Stimulated activated naive CD4-positive, alpha-beta T cell treated with Interleukin-2 at 50 U/mL for 16 hours (primary cell): Measurements from ENCODE around the gene LCE5A.
"Not testable (repeated sequence)": the region's sequence is repeated elsewhere in the genome, so short reads cannot be mapped to it uniquely, and the experiment has no call there.

Experiments used
- DNase-seq: peaks from one replicate; lab custom pipeline; 2025; lab: John Stamatoyannopoulos, UW

LCE5A gene

GRCh38 chr1:152510503-152510902 is at the start of gene LCE5A:
TSS of gene LCE5A (plus strand) at chr1:152510803. CDS start at chr1:152511535, 732 bp downstream.
- DNase-seq, result no peak

GRCh38 chr1:152461544-152461943 is 49.1 kb upstream of the LCE5A start:
- DNase-seq, result peak; percentile 34

GRCh38 chr1:152462636-152463035 is 48.0 kb upstream of the LCE5A start:
- DNase-seq, result no peak

- DNase-seq, result no peak
Observed at GRCh38 chr1:152466217-152466616, 44.4 kb upstream of the LCE5A start.

GRCh38 chr1:152473887-152474537 is 36.6 kb upstream of the LCE5A start:
- no peak for DNase-seq

- DNase-seq, result peak; percentile 59
Observed at GRCh38 chr1:152479792-152480595, 30.6 kb upstream of the LCE5A start.

- no peak for DNase-seq
Observed at GRCh38 chr1:152481869-152482664, 28.5 kb upstream of the LCE5A start.

GRCh38 chr1:152486400-152487006 is 24.1 kb upstream of the LCE5A start:
- DNase-seq, result no peak

GRCh38 chr1:152487871-152488270 is 22.7 kb upstream of the LCE5A start:
- DNase-seq, result no peak

GRCh38 chr1:152491537-152491936 is 19.1 kb upstream of the LCE5A start:
- not testable (repeated sequence) for DNase-seq

GRCh38 chr1:152495066-152495675 is 15.4 kb upstream of the LCE5A start:
- DNase-seq, result no peak

- DNase-seq, result no peak
Observed at GRCh38 chr1:152497273-152497672, 13.3 kb upstream of the LCE5A start.

- no peak for DNase-seq
Observed at GRCh38 chr1:152501704-152502103, 8.9 kb upstream of the LCE5A start.

GRCh38 chr1:152502496-152503180 is 8.0 kb upstream of the LCE5A start:
- DNase-seq, result no peak

- no peak for DNase-seq
Observed at GRCh38 chr1:152505083-152505482, 5.5 kb upstream of the LCE5A start.

GRCh38 chr1:152506899-152507498 is 3.6 kb upstream of the LCE5A start:
- DNase-seq, result no peak

GRCh38 chr1:152511596-152511995 is 993 bp downstream of the LCE5A start:
- DNase-seq, result no peak

- no peak for DNase-seq
Observed at GRCh38 chr1:152513081-152513480, 2.5 kb downstream of the LCE5A start.

- no peak for DNase-seq
Observed at GRCh38 chr1:152514715-152515433, 4.3 kb downstream of the LCE5A start.

GRCh38 chr1:152515434-152515783 is 4.8 kb downstream of the LCE5A start:
- DNase-seq, result no peak
